T-cell (primary cell): ENCODE measurements around the gene FBN1. TPM values are rescaled to one million over a fixed set of nuclear protein-coding genes. Genes with fewer than 3 reads are reported as not detected.

ENCODE experiments used
- ATAC-seq, 4 experiments: fragments of 200-7000 bp in 3 of 4; fragments of 150-1000 bp in 1 of 4; cut with Tn5 transposase; replicated peaks in 1 of 4; 1 replicate in 3 of 4; 2 replicates in 1 of 4; pipeline ENCODE4 v1.10.0; 2021; ENCODE audit warnings: moderate library complexity in 3 of 4, mild to moderate bottlenecking in 2 of 4, moderate number of reproducible peaks in 1 of 4
- CTCF ChIA-PET, 2 donors: fragments of 300-600 bp; sonication (Branson Sonifier 250); formaldehyde crosslinking; loops; one replicate each; lab custom pipeline; 2022; ENCODE audit warnings: antibody characterized with exemption in 2 of 2; lab: Charles Lee
- POLR2A ChIA-PET, 2 donors: fragments of 300-600 bp; sonication (Branson Sonifier 250); formaldehyde crosslinking; loops; one replicate each; lab custom pipeline; 2022; ENCODE audit warnings: antibody characterized with exemption in 2 of 2; lab: Charles Lee
- DNase-seq, 35 experiments: peaks; one replicate each; pipeline versions ENCODE4 v3.0.0 to v3.0.0-alpha.2; 2013 to 2023
- H3K27ac ChIP-seq: one replicate; pipeline ENCODE4 v1.5.1; 2013; ENCODE audit warnings: low read length
- H3K27me3 ChIP-seq, 2 experiments: replicated peaks in 1 of 2; 1 replicate in 1 of 2; 2 replicates in 1 of 2; pipeline versions ENCODE4 v1.6.1 to v1.7.0; 2013; ENCODE audit warnings: low read length in 1 of 2, mixed read lengths in 1 of 2; ENCODE audit not compliant: control insufficient read depth in 2 of 2, insufficient read depth in 2 of 2; ENCODE audit errors: extremely low read depth in 1 of 2
- H3K36me3 ChIP-seq, 2 donors: 1 replicate in 1 of 2; 2 replicates in 1 of 2; pipeline versions ENCODE4 v1.6.1 to v1.7.0; 2013; ENCODE audit warnings: low read length in 1 of 2; ENCODE audit not compliant: control insufficient read depth in 2 of 2, insufficient read depth in 1 of 2; ENCODE audit errors: extremely low read depth in 1 of 2
- H3K4me1 ChIP-seq, 2 experiments: 1 replicate in 1 of 2; 2 replicates in 1 of 2; pipeline versions ENCODE4 v1.6.1 to v1.7.0; 2013; ENCODE audit warnings: low read length in 2 of 2, mixed read lengths in 1 of 2; ENCODE audit not compliant: insufficient read depth in 2 of 2, control insufficient read depth in 1 of 2; ENCODE audit errors: extremely low read depth in 1 of 2
- H3K4me3 ChIP-seq, 2 donors: 1 replicate in 1 of 2; 2 replicates in 1 of 2; pipeline versions ENCODE4 v1.5.1 to v1.7.0; 2013; ENCODE audit warnings: mild to moderate bottlenecking in 2 of 2, low read length in 1 of 2, moderate library complexity in 1 of 2; ENCODE audit not compliant: control insufficient read depth in 1 of 2; ENCODE audit errors: extremely low read depth in 1 of 2
- H3K9me3 ChIP-seq: 2 replicates; pipeline ENCODE4 v1.7.0; 2013
- H3K27ac Mint-ChIP-seq, 2 donors: one replicate each; pipeline ENCODE4 v1.8.0; 2020 to 2021; ENCODE audit warnings: mild to moderate bottlenecking in 2 of 2, mixed read lengths in 2 of 2
- H3K27me3 Mint-ChIP-seq, 2 donors: one replicate each; pipeline ENCODE4 v1.8.0; 2021 to 2022; ENCODE audit warnings: mixed read lengths in 2 of 2
- H3K36me3 Mint-ChIP-seq: one replicate; pipeline ENCODE4 v1.8.0; 2021; ENCODE audit warnings: mixed read lengths
- H3K4me1 Mint-ChIP-seq, 3 donors: one replicate each; pipeline ENCODE4 v1.8.0; 2020 to 2022; ENCODE audit warnings: mixed read lengths in 3 of 3, mild to moderate bottlenecking in 1 of 3
- H3K4me3 Mint-ChIP-seq, 3 donors: one replicate each; pipeline ENCODE4 v1.8.0; 2020 to 2022; ENCODE audit warnings: mild to moderate bottlenecking in 3 of 3, mixed read lengths in 3 of 3, moderate library complexity in 3 of 3
- H3K9me3 Mint-ChIP-seq, 3 donors: one replicate each; pipeline ENCODE4 v1.8.0; 2020 to 2022; ENCODE audit warnings: mixed read lengths in 3 of 3
- WGBS: methylation state at CpG from one replicate; pipeline ENCODE4 v1.1.5; 2013; ENCODE audit warnings: missing lambda C conversion rate; ENCODE audit not compliant: insufficient coverage; 5-methylcytosine and 5-hydroxymethylcytosine counted together
- total RNA-seq, 35 experiments: library from RNA in 6 of 35; stranded (reverse) in 6 of 35; fragments of 120-200 nt in 1 of 35; gene quantifications; one replicate each; pipeline versions ENCODE4 v1.2.1 to v1.2.4 and lab custom pipeline; 2013 to 2026

The FBN1 gene
- total RNA-seq, 5 donors from 2014 or later (not counting 1 experiment from before 2014, with no cell fraction given), result 0.28 to 1.2 (median 0.79) TPM

DNA sequence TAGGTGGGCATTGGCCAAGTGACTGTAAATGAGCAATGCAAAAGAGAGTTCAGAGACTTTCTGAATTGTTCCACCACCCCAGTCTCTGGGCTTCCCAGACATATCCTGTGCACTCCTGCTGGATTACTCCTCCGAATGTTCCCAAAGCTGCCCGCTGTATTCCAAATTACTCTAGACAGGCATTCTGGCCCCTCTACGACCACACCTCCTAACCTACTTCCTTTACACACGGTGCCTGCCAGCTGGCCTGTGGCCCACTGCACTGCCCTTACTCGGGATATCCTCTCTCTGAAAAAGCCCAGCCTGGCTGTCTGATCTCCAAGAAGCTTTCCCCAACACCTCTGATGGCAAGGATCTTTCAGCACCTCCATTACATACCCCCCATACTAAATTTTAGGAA is 247.7 kb downstream of the FBN1 start:
- Mint-ChIP-seq H3K27ac (no peak overlapping the region), H3K4me1 (no peaks in the 10 kb centered on the region), H3K4me3 (no peak overlapping the region), H3K9me3 (no peaks in the 10 kb centered on the region), H3K36me3 (no peaks in the 10 kb centered on the region), H3K27me3 (peaks cover under 1 to 1% of the 10 kb centered on the region in 2 donors)
- Histone ChIP-seq H3K4me3 (no peak overlapping the region), H3K9me3 (no peaks in the 10 kb centered on the region), H3K27me3 (no peaks in the 10 kb centered on the region), H3K27ac (no peak overlapping the region), H3K36me3 (no peaks in the 10 kb centered on the region), H3K4me1 (no peaks in the 10 kb centered on the region)
- WGBS, result 75% methylated on average over 5 of the region's 5 CpGs
- ChIA-PET CTCF (no interaction called here), POLR2A (no interaction called here)
- no peak for DNase-seq
- no peak for ATAC-seq

DNA sequence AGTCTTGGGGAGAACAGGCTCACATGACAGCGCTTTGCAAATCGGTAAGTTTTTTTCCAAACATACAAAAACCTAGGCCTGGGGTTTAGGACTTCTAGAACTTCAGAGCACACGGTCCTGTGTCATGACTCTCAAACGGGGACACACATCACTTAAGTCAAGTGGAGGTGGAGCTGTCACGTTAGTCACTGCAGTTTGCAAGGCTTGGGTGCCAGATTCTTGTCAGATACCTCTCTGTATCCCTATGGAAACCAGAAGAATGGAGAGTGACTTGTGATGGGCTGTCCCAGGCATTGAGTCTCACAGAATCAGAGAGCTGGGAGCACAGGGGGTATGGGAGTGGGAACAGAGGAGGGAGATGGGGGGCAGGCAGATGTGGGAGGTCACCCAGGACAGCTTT is 249.5 kb downstream of the FBN1 start:
- no peaks in the 10 kb centered on the region for H3K27me3 ChIP-seq
- H3K36me3 ChIP-seq, result no peaks in the 10 kb centered on the region
- ChIA-PET POLR2A (interaction anchor here in 1 of 2 donors (0.6 kb wide), 1 partner anchor 37 kb away, joined by 3 read pairs; no protein-coding TSS in a partner anchor), CTCF (no interaction called here)
- Mint-ChIP-seq H3K36me3 (no peaks in the 10 kb centered on the region), H3K27me3 (peaks cover 6 to 10% of the 10 kb centered on the region in 2 donors), H3K4me3 (no peak overlapping the region), H3K27ac (no peak overlapping the region), H3K4me1 (no peaks in the 10 kb centered on the region), H3K9me3 (no peaks in the 10 kb centered on the region)
- DNase-seq (no peak), ATAC-seq (no peak)
- 83% methylated on average over 4 of the region's 5 CpGs for WGBS
- H3K9me3 ChIP-seq, result no peaks in the 10 kb centered on the region
- H3K27ac ChIP-seq, result no peak overlapping the region
- no peaks in the 10 kb centered on the region for H3K4me1 ChIP-seq
- no peak overlapping the region for H3K4me3 ChIP-seq

DNA sequence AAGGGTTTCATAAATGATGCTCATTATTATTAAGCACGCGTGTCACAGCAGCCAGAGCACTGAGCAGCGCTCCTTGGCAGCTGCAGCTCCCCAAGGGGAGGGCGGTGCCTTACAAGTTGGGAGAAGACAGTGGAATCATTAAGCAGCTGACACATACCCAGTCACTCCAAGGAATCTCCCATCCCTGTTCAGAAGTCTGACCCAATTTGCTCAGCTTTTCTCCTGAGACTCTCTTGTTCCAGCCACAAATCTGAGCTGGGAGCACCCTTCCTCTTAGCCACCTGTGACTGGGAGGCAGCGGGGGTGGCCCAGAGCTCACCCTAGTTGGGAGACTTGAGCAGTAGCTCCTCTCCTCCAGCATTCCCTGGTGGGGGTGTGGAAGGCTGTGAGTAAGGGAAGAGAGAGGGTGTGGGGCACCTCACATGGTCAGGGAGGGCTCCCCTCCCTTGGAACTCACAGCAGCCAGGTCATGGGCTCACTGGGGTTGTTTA is 249.9 kb downstream of the FBN1 start:
- no peak overlapping the region for H3K4me3 Mint-ChIP-seq

DNA sequence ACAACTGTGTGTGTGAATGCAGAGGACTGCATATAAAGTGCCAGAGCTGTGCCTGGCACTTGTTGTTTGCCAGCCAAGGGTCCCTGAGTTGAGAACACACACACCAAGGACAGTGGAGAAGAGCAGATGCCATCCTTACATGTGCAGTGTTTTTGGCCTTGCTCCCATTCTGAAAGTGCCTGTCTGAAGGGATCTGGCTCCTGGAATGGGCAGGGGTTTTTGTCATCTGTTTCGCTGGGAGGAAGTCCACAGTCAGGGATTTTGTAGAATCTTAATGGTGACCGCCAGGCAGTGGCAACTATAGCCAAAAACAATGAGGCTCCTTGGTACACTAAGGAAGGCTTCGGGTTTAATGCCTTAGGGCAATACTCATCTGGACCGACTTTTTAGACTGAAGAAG is 250.5 kb downstream of the FBN1 start:
- CTCF ChIA-PET, result no interaction called here
- H3K4me1 ChIP-seq, result no peaks in the 10 kb centered on the region

More for the DNA sequence above, 249.9 kb downstream of the FBN1 start:
- H3K27me3 Mint-ChIP-seq, result peaks cover 6 to 10% of the 10 kb centered on the region in 2 donors
- WGBS, result 83% methylated on average over 2 of the region's 5 CpGs
- no peaks in the 10 kb centered on the region for H3K4me1 ChIP-seq
- H3K36me3 Mint-ChIP-seq, result no peaks in the 10 kb centered on the region
- DNase-seq (no peak), ATAC-seq (no peak)
- no peaks in the 10 kb centered on the region for H3K9me3 Mint-ChIP-seq
- H3K9me3 ChIP-seq, result no peaks in the 10 kb centered on the region
- no peak overlapping the region for H3K27ac ChIP-seq
- CTCF ChIA-PET, result no interaction called here
- no peak overlapping the region for H3K4me3 ChIP-seq
- H3K4me1 Mint-ChIP-seq, result no peaks in the 10 kb centered on the region
- POLR2A ChIA-PET, result interaction anchor here in 1 of 2 donors (0.6 kb wide), 1 partner anchor 36 kb away, joined by 3 read pairs; no protein-coding TSS in a partner anchor
- H3K36me3 ChIP-seq, result no peaks in the 10 kb centered on the region
- H3K27me3 ChIP-seq, result no peaks in the 10 kb centered on the region
- no peak overlapping the region for H3K27ac Mint-ChIP-seq

DNA sequence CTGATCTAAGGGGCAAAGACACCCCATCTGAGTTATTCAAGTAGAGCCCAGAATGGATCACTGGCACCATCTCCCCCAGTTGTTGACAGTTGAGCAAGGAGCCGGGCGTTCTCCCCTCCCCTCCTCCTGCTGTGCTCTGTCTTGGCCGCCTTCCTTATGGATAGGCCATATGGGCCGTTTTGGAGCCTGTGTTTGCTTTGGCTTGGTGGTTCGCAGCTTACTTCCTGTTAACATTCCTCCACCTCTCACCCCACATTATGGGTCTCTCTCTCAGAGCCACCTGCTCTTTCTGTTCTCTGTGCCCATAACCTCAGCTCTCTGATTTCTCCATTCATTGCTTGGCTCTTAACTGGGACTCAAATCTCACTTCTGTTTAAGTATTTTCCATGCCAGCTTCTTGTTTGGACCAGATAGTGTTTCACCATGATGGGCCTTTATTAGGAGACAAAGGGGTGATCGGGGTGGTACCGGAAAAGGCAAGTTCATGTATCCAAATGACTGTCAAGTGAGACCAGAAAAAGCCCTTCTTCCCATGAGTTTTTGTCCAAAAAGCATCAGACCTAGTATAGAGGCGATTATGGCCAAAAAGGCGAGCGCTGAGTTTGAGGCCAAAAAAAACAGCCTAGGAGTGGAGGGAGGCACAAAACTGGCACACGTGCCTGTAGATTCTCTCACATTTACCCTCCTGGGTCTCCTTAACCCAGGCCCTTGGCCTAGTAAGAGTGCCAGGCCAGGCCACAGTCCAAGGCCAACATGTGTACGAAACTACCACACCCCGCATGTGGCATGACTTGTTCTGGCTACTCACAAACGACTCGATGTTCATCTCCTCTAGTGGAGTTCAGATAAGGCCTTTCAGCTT is 251.6 kb downstream of the FBN1 start:
- H3K27ac Mint-ChIP-seq, result no peak overlapping the region
- POLR2A ChIA-PET, result no interaction called here
- no peak overlapping the region for H3K4me3 Mint-ChIP-seq
- no peaks in the 10 kb centered on the region for H3K27me3 ChIP-seq
- H3K4me3 ChIP-seq, result no peak overlapping the region
- H3K9me3 ChIP-seq, result no peaks in the 10 kb centered on the region
- H3K36me3 ChIP-seq, result no peaks in the 10 kb centered on the region
- ATAC-seq, result no peak
- WGBS, result 86% methylated on average over 13 of the region's 15 CpGs
- peaks cover 6 to 13% of the 10 kb centered on the region in 2 donors for H3K27me3 Mint-ChIP-seq
- no peaks in the 10 kb centered on the region for H3K4me1 Mint-ChIP-seq
- DNase-seq, result no peak
- no peaks in the 10 kb centered on the region for H3K36me3 Mint-ChIP-seq
- H3K4me1 ChIP-seq, result no peaks in the 10 kb centered on the region
- H3K27ac ChIP-seq, result no peak overlapping the region
- CTCF ChIA-PET, result no interaction called here
- no peaks in the 10 kb centered on the region for H3K9me3 Mint-ChIP-seq

More for the DNA sequence above, 250.5 kb downstream of the FBN1 start:
- Histone ChIP-seq H3K36me3 (no peaks in the 10 kb centered on the region), H3K27ac (no peak overlapping the region), H3K27me3 (no peaks in the 10 kb centered on the region), H3K9me3 (no peaks in the 10 kb centered on the region), H3K4me3 (no peak overlapping the region)
- Mint-ChIP-seq H3K27me3 (peaks cover 6 to 10% of the 10 kb centered on the region in 2 donors), H3K36me3 (no peaks in the 10 kb centered on the region), H3K4me3 (no peak overlapping the region), H3K27ac (no peak overlapping the region), H3K4me1 (no peaks in the 10 kb centered on the region), H3K9me3 (no peaks in the 10 kb centered on the region)
- POLR2A ChIA-PET, result no interaction called here
- ATAC-seq (no peak), DNase-seq (no peak)
- WGBS, result 79% methylated on average over 4 of the region's 4 CpGs

DNA sequence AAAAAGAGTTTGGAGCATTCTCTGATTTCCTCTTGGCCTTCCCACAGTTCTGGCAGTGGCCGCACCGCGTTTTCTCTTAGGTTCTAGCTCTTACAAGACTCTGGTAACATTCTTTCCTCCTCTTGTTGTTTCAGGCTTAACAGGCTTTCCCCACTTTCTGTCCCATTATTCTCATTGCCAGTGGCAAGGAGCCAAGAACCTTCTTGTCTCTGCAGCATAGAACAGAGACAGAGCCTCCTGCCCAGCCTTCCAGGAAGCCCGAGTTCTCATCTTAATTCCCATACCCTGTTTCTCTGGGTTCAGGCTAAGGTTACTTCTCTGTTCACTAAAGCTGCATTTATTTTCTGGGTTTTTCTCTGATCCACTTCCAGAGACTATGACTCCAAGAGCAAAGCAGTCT is 253.2 kb downstream of the FBN1 start:
- H3K4me3 ChIP-seq, result no peak overlapping the region
- H3K4me3 Mint-ChIP-seq, result no peak overlapping the region
- H3K27ac Mint-ChIP-seq, result no peak overlapping the region
- no peaks in the 10 kb centered on the region for H3K36me3 ChIP-seq
- no peaks in the 10 kb centered on the region for H3K36me3 Mint-ChIP-seq
- POLR2A ChIA-PET, result no interaction called here
- H3K27ac ChIP-seq, result no peak overlapping the region
- WGBS, result 75% methylated on average over 4 of the region's 4 CpGs
- H3K27me3 Mint-ChIP-seq, result peaks cover 6 to 13% of the 10 kb centered on the region in 2 donors
- no peaks in the 10 kb centered on the region for H3K9me3 ChIP-seq
- no peaks in the 10 kb centered on the region for H3K4me1 ChIP-seq
- DNase-seq (no peak), ATAC-seq (no peak)
- H3K9me3 Mint-ChIP-seq, result no peaks in the 10 kb centered on the region
- CTCF ChIA-PET, result interaction anchor here in 1 of 2 donors (0.6 kb wide), 1 partner anchor 84 kb away, joined by 4 read pairs; no protein-coding TSS in a partner anchor
- no peaks in the 10 kb centered on the region for H3K27me3 ChIP-seq
- H3K4me1 Mint-ChIP-seq, result no peaks in the 10 kb centered on the region
